Posterior vena cava (tissue), 2 donors: Measurements from ENCODE around the gene CNIH2. TPM values are rescaled to one million over a fixed set of nuclear protein-coding genes. Genes with fewer than 3 reads are reported as not detected.

ENCODE experiments used
- DNase-seq: peaks from one replicate; pipeline ENCODE4 v3.0.0-alpha.2; 2020; ENCODE audit warnings: low spot score
- intact Hi-C, 2 donors: fragments of 100-400 bp; cut with DNase I; formaldehyde crosslinking; loops; one replicate each; pipeline versions ENCODE4 v1.14.1 to v1.14.2; 2022 to 2023
- total RNA-seq, 2 donors: library from RNA; stranded (reverse); fragmentation: NEBNext Ultra II Directional; extraction: Animal tissue kit (Norgen Biotek cat#: 25700); gene quantifications; one replicate each; pipeline ENCODE4 v1.2.1, GENCODE V29; 2021
- donor health status: DM: yes; HTN: yes; CAD: no.
- donor health status: DM: yes; HTN: yes; CAD: no.

The CNIH2 gene
- total RNA-seq, 2 donors from 2014 or later: not detected

GRCh38 chr11:66322732-66323427, 44.9 kb downstream of the CNIH2 start:
- intact Hi-C loops: no loop called here
- DNase-seq: peak; percentile 95

- intact Hi-C loops: no loop called here
Measured at GRCh38 chr11:66323684-66324083, 45.7 kb downstream of the CNIH2 start.

GRCh38 chr11:66324664-66325063, 46.7 kb downstream of the CNIH2 start:
- DNase-seq: no peak
- intact Hi-C loops: no loop called here

More at GRCh38 chr11:66323684-66324083, 45.7 kb downstream of the CNIH2 start:
- DNase-seq: no peak

- DNase-seq: no peak
Measured at GRCh38 chr11:66325263-66325671, 47.3 kb downstream of the CNIH2 start.

GRCh38 chr11:66326261-66327111, 48.5 kb downstream of the CNIH2 start:
- DNase-seq: no peak
- intact Hi-C loops: no loop called here

More at GRCh38 chr11:66325263-66325671, 47.3 kb downstream of the CNIH2 start:
- intact Hi-C loops: no loop called here

GRCh38 chr11:66327171-66328030, 49.4 kb downstream of the CNIH2 start:
- DNase-seq: no peak
- intact Hi-C loops: no loop called here

- intact Hi-C loops: no loop called here
- DNase-seq: no peak
Measured at GRCh38 chr11:66328031-66328301, 50.0 kb downstream of the CNIH2 start.

GRCh38 chr11:66328302-66329144, 50.5 kb downstream of the CNIH2 start:
- peak; percentile 93 for DNase-seq
- intact Hi-C loops: no loop called here

GRCh38 chr11:66329165-66329673, 51.2 kb downstream of the CNIH2 start:
- intact Hi-C loops: no loop called here
- DNase-seq: no peak

- peak; percentile 76 for DNase-seq
Measured at GRCh38 chr11:66330931-66331330, 53.0 kb downstream of the CNIH2 start.

GRCh38 chr11:66331542-66332370, 53.8 kb downstream of the CNIH2 start:
- peak; percentile 71 for DNase-seq

More at GRCh38 chr11:66330931-66331330, 53.0 kb downstream of the CNIH2 start:
- intact Hi-C loops: no loop called here

GRCh38 chr11:66332371-66333219, 54.6 kb downstream of the CNIH2 start:
- peak; percentile 69 for DNase-seq
- intact Hi-C loops: no loop called here

More at GRCh38 chr11:66331542-66332370, 53.8 kb downstream of the CNIH2 start:
- intact Hi-C loops: no loop called here

GRCh38 chr11:66333220-66333877, 55.4 kb downstream of the CNIH2 start:
- intact Hi-C loops: no loop called here
- peak; percentile 72 for DNase-seq
